IMR-90 (cell line): ENCODE results near the gene DIP2B. TPM values are rescaled to one million over a fixed set of nuclear protein-coding genes. Genes with fewer than 3 reads are reported as not detected.

Experiments used
- ATAC-seq: fragments of 200-7000 bp; cut with Tn5 transposase; 2 replicates; pipeline ENCODE4 v1.9.1; 2020; ENCODE audit warnings: low read depth, mild to moderate bottlenecking, moderate library complexity
- BruUV-seq: library from RNA; stranded (reverse); fragments of 400-500 nt; replicated peaks from 2 replicates; lab custom pipeline; 2021; lab: Mats Ljungman, UMichigan
- CTCF ChIA-PET: fragments of 300-600 bp; formaldehyde crosslinking; extraction: SDS; loops from one replicate; lab custom pipeline; 2021; ENCODE audit warnings: antibody characterized with exemption; lab: Yijun Ruan, JAX
- POLR2A ChIA-PET: fragments of 300-600 bp; sonication (Branson Sonifier 250); formaldehyde crosslinking; loops from one replicate; lab custom pipeline; 2022; ENCODE audit warnings: antibody characterized with exemption; ENCODE audit not compliant: unreplicated experiment; lab: Charles Lee
- DNase-seq: peaks from one replicate; pipeline ENCODE4 v3.0.0; 2013
- H2AFZ ChIP-seq: replicated peaks from 2 replicates; pipeline ENCODE3; 2013; ENCODE audit warnings: low read length, mild to moderate bottlenecking; ENCODE audit not compliant: poor library complexity
- H2AK5ac ChIP-seq: 2 replicates; pipeline ENCODE4 v1.6.1; 2013; ENCODE audit warnings: low read depth, low read length, inconsistent platforms
- H2AK9ac ChIP-seq: replicated peaks from 2 replicates; pipeline ENCODE3; 2013; ENCODE audit warnings: mild to moderate bottlenecking, low read depth, low read length, moderate library complexity; ENCODE audit not compliant: poor library complexity
- H2BK120ac ChIP-seq: 2 replicates; pipeline ENCODE4 v1.6.1; 2013; ENCODE audit warnings: low read depth, low read length, inconsistent platforms
- H2BK15ac ChIP-seq: 3 replicates; pipeline ENCODE4 v1.6.1; 2013; ENCODE audit warnings: low read depth, low read length, inconsistent platforms
- H2BK20ac ChIP-seq: 2 replicates; pipeline ENCODE4 v1.6.1; 2013; ENCODE audit warnings: low read depth, mild to moderate bottlenecking, inconsistent platforms, low read length, moderate library complexity
- H2BK5ac ChIP-seq: 2 replicates; pipeline ENCODE4 v1.6.1; 2013; ENCODE audit warnings: mild to moderate bottlenecking, low read depth, low read length, inconsistent platforms; ENCODE audit not compliant: poor library complexity, severe bottlenecking
- H3K14ac ChIP-seq: replicated peaks from 2 replicates; pipeline ENCODE4 v1.6.1; 2013; ENCODE audit warnings: low read depth, low read length, inconsistent platforms
- H3K18ac ChIP-seq: 2 replicates; pipeline ENCODE4 v1.6.1; 2013; ENCODE audit warnings: low read depth, low read length, control low read depth
- H3K23ac ChIP-seq: 2 replicates; pipeline ENCODE4 v1.6.1; 2013; ENCODE audit warnings: low read depth, low read length, inconsistent platforms
- H3K27ac ChIP-seq: 2 replicates; pipeline ENCODE4 v1.5.1; 2013; ENCODE audit warnings: mild to moderate bottlenecking, control low read depth, low read length; ENCODE audit not compliant: insufficient read depth
- H3K27me3 ChIP-seq: 2 replicates; pipeline ENCODE4 v1.6.1; 2013; ENCODE audit warnings: low read length; ENCODE audit not compliant: control insufficient read depth, insufficient read depth
- H3K36me3 ChIP-seq: 2 replicates; pipeline ENCODE4 v1.6.1; 2013; ENCODE audit warnings: low read length, mixed read lengths; ENCODE audit not compliant: control insufficient read depth, insufficient read depth
- H3K4ac ChIP-seq: 2 replicates; pipeline ENCODE4 v1.6.1; 2013; ENCODE audit warnings: low read depth, low read length, inconsistent platforms
- H3K4me1 ChIP-seq: 2 replicates; pipeline ENCODE4 v1.6.1; 2013; ENCODE audit warnings: low read length, mixed read lengths; ENCODE audit not compliant: control insufficient read depth, insufficient read depth
- H3K4me2 ChIP-seq: 2 replicates; pipeline ENCODE4 v1.6.1; 2013; ENCODE audit warnings: low read depth, mild to moderate bottlenecking, control low read depth, low read length, moderate library complexity
- H3K4me3 ChIP-seq: 2 replicates; pipeline ENCODE4 v1.5.1; 2013; ENCODE audit warnings: low read depth, mild to moderate bottlenecking, control low read depth, low read length, moderate library complexity; ENCODE audit not compliant: insufficient read depth
- H3K56ac ChIP-seq: 2 replicates; pipeline ENCODE4 v1.6.1; 2013; ENCODE audit warnings: low read length, inconsistent platforms; ENCODE audit not compliant: insufficient read depth; ENCODE audit errors: extremely low read depth
- H3K79me1 ChIP-seq, 2 experiments: 2 replicates each; pipeline ENCODE4 v1.6.1; 2013; ENCODE audit warnings: low read length in 2 of 2, inconsistent platforms in 1 of 2, low read depth in 1 of 2
- H3K9ac ChIP-seq: 2 replicates; pipeline ENCODE4 v1.6.1; 2013; ENCODE audit warnings: low read depth, low read length, control low read depth
- H3K9me1 ChIP-seq: 2 replicates; pipeline ENCODE4 v1.6.1; 2013; ENCODE audit warnings: low read length, inconsistent platforms; ENCODE audit not compliant: insufficient read depth
- H3K9me3 ChIP-seq: 2 replicates; pipeline ENCODE4 v1.6.1; 2013; ENCODE audit warnings: low read length; ENCODE audit not compliant: control insufficient read depth, insufficient read depth
- H4K20me1 ChIP-seq: 2 replicates; pipeline ENCODE4 v1.6.1; 2013; ENCODE audit warnings: low read length, inconsistent platforms; ENCODE audit not compliant: insufficient read depth
- H4K5ac ChIP-seq: 2 replicates; pipeline ENCODE4 v1.6.1; 2013; ENCODE audit warnings: mild to moderate bottlenecking, low read depth, low read length, control low read depth
- H4K8ac ChIP-seq, 2 experiments: 2 replicates each; pipeline ENCODE4 v1.6.1; 2013; ENCODE audit warnings: low read depth in 2 of 2, low read length in 2 of 2, control low read depth in 1 of 2, inconsistent platforms in 1 of 2
- H4K91ac ChIP-seq: 2 replicates; pipeline ENCODE4 v1.6.1; 2013; ENCODE audit warnings: low read depth, low read length, inconsistent platforms; ENCODE audit not compliant: insufficient read depth
- MAFK ChIP-seq: IDR thresholded peaks from 2 replicates; pipeline ENCODE4 v1.6.1; 2012; ENCODE audit warnings: low read depth, low read length, improper control_type of control experiment
- NFE2L2 ChIP-seq: fragments of 150-350 bp; IDR thresholded peaks from 2 replicates; pipeline ENCODE4 v1.6.1; 2016; ENCODE audit warnings: low read depth, mild to moderate bottlenecking, low read length
- WGBS, 2 experiments: methylation state at CpG; one replicate each; pipeline versions ENCODE4 v1.1.5 to v1.1.7; 2013; ENCODE audit warnings: missing lambda C conversion rate in 2 of 2; ENCODE audit not compliant: insufficient read length in 1 of 2; ENCODE audit errors: extremely low coverage in 2 of 2; 5-methylcytosine and 5-hydroxymethylcytosine counted together
- dilution Hi-C: fragments of 300-500 bp; cut with HindIII; formaldehyde crosslinking; loops from one replicate; pipeline ENCODE4 v1.14.3; 2018; ENCODE audit warnings: low sequenced_read_pairs; ENCODE audit not compliant: unreplicated experiment
- in situ Hi-C: fragments of 300-500 bp; cut with MboI; formaldehyde crosslinking; loops from 3 replicates; pipeline ENCODE4 v1.14.3; 2019; ENCODE audit warnings: low sequenced_read_pairs, inconsistent platforms, mixed read lengths
- intact Hi-C: fragments of 100-400 bp; cut with micrococcal nuclease; formaldehyde crosslinking; loops from 2 replicates; pipeline ENCODE4 v1.10.0; 2022
- polyA plus RNA-seq, 3 experiments: library from polyadenylated mRNA; depleted of rRNA; stranded (reverse); fragments of >200 nt; gene quantifications; 2 replicates each; pipeline ENCODE4 v1.2.3, GENCODE V29; 2012; ENCODE audit warnings: low replicate concordance in 1 of 3
- total RNA-seq: library from RNA; depleted of rRNA; stranded (reverse); fragments of >200 nt; gene quantifications from 2 replicates; pipeline ENCODE4 v1.2.3, GENCODE V29; 2012

Gene DIP2B
- total and polyA plus RNA-seq, 2 of the 4 experiments (the other 2 are of a cell fraction): 7.7 to 12.9 TPM

- no peaks in the 10 kb centered on the region for H3K27me3 ChIP-seq
- H3K14ac ChIP-seq: no peak overlapping the region
- BruUV-seq: no TSS peak
- H2BK15ac ChIP-seq: no peak overlapping the region
- TF ChIP-seq MAFK: peak; percentile 69
- TF ChIP-seq NFE2L2: no peak
- H2BK5ac ChIP-seq: no peak overlapping the region
- no peak overlapping the region for H2BK120ac ChIP-seq
- no peak overlapping the region for H2BK20ac ChIP-seq
- intact Hi-C loops (no loop called here), in situ Hi-C loops (no loop called here), dilution Hi-C loops (no loop called here)
- DNase-seq (peak; percentile 11), ATAC-seq (peak; percentile 72)
- ChIA-PET POLR2A (no interaction called here), CTCF (no interaction called here)
- no peak overlapping the region for H4K5ac ChIP-seq
- no peak overlapping the region for H4K8ac ChIP-seq
- H3K36me3 ChIP-seq: peaks cover 33% of the 10 kb centered on the region
- no peak overlapping the region for H3K23ac ChIP-seq
- peaks cover 2% of the 10 kb centered on the region; the same call in 1 of the 2 replicates for H3K4me1 ChIP-seq
- no peak overlapping the region for H2AK9ac ChIP-seq
- H3K9ac ChIP-seq: no peak overlapping the region
- no peaks in the 10 kb centered on the region for H3K9me3 ChIP-seq
- no peak overlapping the region for H3K4me3 ChIP-seq
- no peak overlapping the region for H3K4me2 ChIP-seq
- no peaks in the 10 kb centered on the region for H3K79me1 ChIP-seq
- no peak overlapping the region for H3K18ac ChIP-seq
- H3K56ac ChIP-seq: no peak overlapping the region
- no peak overlapping the region for H3K27ac ChIP-seq
- no peak overlapping the region for H3K4ac ChIP-seq
- H2AFZ ChIP-seq: no peak overlapping the region
- H3K9me1 ChIP-seq: peaks cover 2% of the 10 kb centered on the region; the same call in 1 of the 2 replicates
- no CpG with 5 or more reads among the region's 1 CpG for WGBS, 2 experiments
- H4K20me1 ChIP-seq: no peaks in the 10 kb centered on the region
- no peak overlapping the region for H2AK5ac ChIP-seq
- no peak overlapping the region for H4K91ac ChIP-seq
Measured at GRCh38 chr12:50723865-50724264, 219.1 kb downstream of the DIP2B start.
